ENCODE results near the gene LRRC8D.

GRCh38 chr1:89854140-89854539, 33.3 kb downstream of the LRRC8D start:
- TF ChIP-seq CREB5 (CRISPR knock-in tag; IDR thresholded peaks at IDR 0.05; ENCODE audit: low read depth) = no peak
- no peak for TF ChIP-seq TSHZ2 (CRISPR knock-in tag; IDR thresholded peaks at IDR 0.05)

Measured in SK-N-SH treated with all-trans-retinoic acid at 6 μM for 48 hours (cell line).